HepG2 (cell line): ENCODE data around the gene SPC24. TPM values are rescaled to one million over a fixed set of nuclear protein-coding genes. Genes with fewer than 3 reads are reported as not detected.

Source experiments
- ATAC-seq: fragments of 200-7000 bp; cut with Tn5 transposase; 3 replicates; pipeline ENCODE4 v1.9.1; 2020; ENCODE audit warnings: mild to moderate bottlenecking, moderate library complexity
- BruUV-seq: library from RNA; stranded (reverse); fragments of 400-500 nt; replicated peaks from 2 replicates; lab custom pipeline; 2021; lab: Mats Ljungman, UMichigan
- CTCF ChIA-PET: fragments of 300-600 bp; formaldehyde crosslinking; extraction: SDS; loops from one replicate; lab custom pipeline; 2021; ENCODE audit warnings: low total read pairs, inconsistent platforms, low intra/inter-chr PET ratio; lab: Yijun Ruan, JAX
- POLR2A ChIA-PET: fragments of 350-600 bp; sonication (Branson Sonifier 250); formaldehyde crosslinking; loops from one replicate; lab custom pipeline; 2020; ENCODE audit warnings: antibody characterized with exemption, inconsistent platforms; lab: Yijun Ruan, JAX
- DNase-seq: peaks from one replicate; pipeline ENCODE4 v3.0.0-alpha.2; 2015; ENCODE audit warnings: low spot score
- FAIRE-seq: peaks from 3 replicates; lab custom pipeline; 2011; peaks lifted over from hg19 to GRCh38; lab: Jason Lieb, UNC
- H2AFZ ChIP-seq: one replicate; pipeline ENCODE4 v1.6.1; 2011; ENCODE audit warnings: low read length, inconsistent platforms
- H3K27ac ChIP-seq: fragments of 300-600 bp; 3 replicates; pipeline ENCODE4 v1.8.0; 2011; ENCODE audit warnings: mixed run types, mild to moderate bottlenecking, mixed read lengths, low read length, inconsistent platforms; ENCODE audit not compliant: insufficient read depth; ENCODE audit errors: extremely low read length
- H3K27me3 ChIP-seq, 2 experiments: fragments of 200-600 bp in 1 of 2; 2 replicates in 1 of 2; 3 replicates in 1 of 2; pipeline versions ENCODE4 v1.6.0 to v1.8.0; 2011; ENCODE audit warnings: low read length in 2 of 2, mild to moderate bottlenecking in 2 of 2, moderate library complexity in 2 of 2, inconsistent platforms in 1 of 2; ENCODE audit not compliant: insufficient read depth in 2 of 2, control insufficient read depth in 1 of 2
- H3K36me3 ChIP-seq, 2 experiments: fragments of 200-600 bp in 1 of 2; replicated peaks in 1 of 2; 2 replicates in 1 of 2; 3 replicates in 1 of 2; pipeline versions ENCODE4 v1.5.1 to v1.8.0; 2011; ENCODE audit warnings: low read length in 2 of 2, inconsistent platforms in 1 of 2; ENCODE audit not compliant: insufficient read depth in 2 of 2, control insufficient read depth in 1 of 2
- H3K4me1 ChIP-seq: 2 replicates; pipeline ENCODE4 v1.5.1; 2012; ENCODE audit warnings: low read length, inconsistent platforms; ENCODE audit not compliant: insufficient read depth
- H3K4me2 ChIP-seq: 2 replicates; pipeline ENCODE4 v1.6.0; 2011; ENCODE audit warnings: low read depth, low read length, inconsistent platforms
- H3K4me3 ChIP-seq, 3 experiments: fragments of 200-600 bp in 1 of 3; sonication (generic), shearing (Covaris generic) in 1 of 3; replicated peaks in 1 of 3; 2 replicates each; pipeline ENCODE4 v1.5.1; 2011 to 2016; ENCODE audit warnings: low read length in 3 of 3, inconsistent platforms in 2 of 3, low read depth in 2 of 3, mild to moderate bottlenecking in 2 of 3, control low read depth in 1 of 3, mixed read lengths in 1 of 3; ENCODE audit not compliant: insufficient read depth in 1 of 3
- H3K79me2 ChIP-seq: one replicate; pipeline ENCODE4 v1.6.1; 2011; ENCODE audit warnings: low read length, inconsistent platforms; ENCODE audit not compliant: insufficient read depth
- H3K9ac ChIP-seq: 2 replicates; pipeline ENCODE4 v1.6.0; 2011; ENCODE audit warnings: mild to moderate bottlenecking, low read depth, low read length, inconsistent platforms; ENCODE audit not compliant: insufficient read depth
- H3K9me3 ChIP-seq: 2 replicates; pipeline ENCODE4 v1.5.1; 2012; ENCODE audit warnings: mild to moderate bottlenecking, low read length
- H4K20me1 ChIP-seq: 2 replicates; pipeline ENCODE4 v1.6.0; 2011; ENCODE audit warnings: inconsistent platforms, mild to moderate bottlenecking, low read length, moderate library complexity; ENCODE audit not compliant: insufficient read depth
- RBFOX2 ChIP-seq: fragments of 200-400 bp; formaldehyde crosslinking; IDR thresholded peaks from 2 replicates; pipeline ENCODE4 v1.6.1; 2017; ENCODE audit warnings: low read depth, mild to moderate bottlenecking, low read length
- SRSF9 ChIP-seq: fragments of 200-400 bp; formaldehyde crosslinking; IDR thresholded peaks from 2 replicates; pipeline ENCODE4 v1.6.1; 2018; ENCODE audit warnings: borderline replicate concordance, mild to moderate bottlenecking, low read depth, low read length; ENCODE audit not compliant: insufficient read depth, poor library complexity, severe bottlenecking
- TGIF2 ChIP-seq: IDR thresholded peaks from 2 replicates; pipeline ENCODE4 v1.6.1; 2016; ENCODE audit warnings: control low read depth, missing compliant biosample characterization
- ZBTB21 ChIP-seq: sonication (generic); formaldehyde crosslinking; IDR thresholded peaks from 2 replicates; pipeline ENCODE4 v1.4.0; 2020; ENCODE audit warnings: missing genetic modification reagents
- ZNF136 ChIP-seq: sonication (generic); formaldehyde crosslinking; IDR thresholded peaks from 2 replicates; pipeline ENCODE4 v1.8.1; 2022; ENCODE audit warnings: low read depth, mild to moderate bottlenecking, moderate library complexity, missing genetic modification reagents
- ZNF770 ChIP-seq: sonication (generic); formaldehyde crosslinking; IDR thresholded peaks from 2 replicates; pipeline ENCODE4 v1.5.0; 2020; ENCODE audit warnings: mild to moderate bottlenecking, missing genetic modification reagents
- WGBS: methylation state at CpG from one replicate; pipeline ENCODE4 v1.1.6; 2017; ENCODE audit warnings: low lambda C conversion rate; 5-methylcytosine and 5-hydroxymethylcytosine counted together
- in situ Hi-C: cut with HindIII; loops from 2 replicates; pipeline ENCODE4 v1.10.0; 2017; ENCODE audit warnings: low pct_unique_long_range_greater_than_20kb; ENCODE audit not compliant: extremely low pct_ligation_motif_present
- intact Hi-C: fragments of 100-400 bp; cut with micrococcal nuclease; formaldehyde crosslinking; loops from one replicate; pipeline ENCODE4 v1.10.0; 2022; ENCODE audit not compliant: unreplicated experiment
- polyA plus RNA-seq, 8 experiments: library from polyadenylated mRNA; depleted of rRNA in 3 of 8; stranded (reverse) in 7 of 8; unstranded in 1 of 8; fragments of >200 nt; fragmentation: Illumina TruSeq in 4 of 8; extraction: Trizol in 4 of 8; gene quantifications; 2 replicates each; pipeline versions ENCODE4 v1.2.1 to v1.2.3, GENCODE V29; 2011 to 2016; ENCODE audit warnings: low read depth in 4 of 8, missing spikeins in 1 of 8, mixed read lengths in 1 of 8; ENCODE audit not compliant: insufficient read depth in 1 of 8
- total RNA-seq, 5 experiments: library from RNA; depleted of rRNA; stranded (reverse); fragments of >200 nt; fragmentation: Illumina TruSeq; extraction: Trizol; gene quantifications; 2 replicates each; pipeline ENCODE4 v1.2.3, GENCODE V29; 2016; ENCODE audit warnings: low read depth in 1 of 5

Gene SPC24
- total and polyA plus RNA-seq, 2 of the 13 experiments (the other 11 are each of a cell fraction or from before 2014, with no cell fraction given) = 10.0 to 46.2 TPM

GRCh38 chr19:11098861-11099260 lies 56.7 kb downstream of the SPC24 start:
- Histone ChIP-seq H3K4me2 (no peak overlapping the region), H4K20me1 (peaks cover 89% of the 10 kb centered on the region), H2AFZ (no peak overlapping the region)
- TF ChIP-seq SRSF9 (no peak), TGIF2 (CRISPR knock-in tag) (no peak), ZNF136 (CRISPR knock-in tag) (no peak), RBFOX2 (peak; percentile 54; the same call in 1 of the 2 replicates)
- TF ChIP-seq, all 625 proteins: peak for 1
- WGBS = 97% methylated on average over 3 of the region's 3 CpGs
- no peak for FAIRE-seq
- Histone ChIP-seq H3K36me3 (peaks cover 23 to 65% of the 10 kb centered on the region in 2 experiments), H3K4me3 (no peak overlapping the region), H3K79me2 (peaks cover 66% of the 10 kb centered on the region), H3K4me1 (peaks cover 34% of the 10 kb centered on the region), H3K27ac (no peak overlapping the region), H3K27me3 (no peaks in the 10 kb centered on the region; a peak in 1 of 5 replicates), H3K9me3 (no peaks in the 10 kb centered on the region), H3K9ac (no peak overlapping the region)
- POLR2A ChIA-PET = no interaction called here
- DNase-seq = no peak
- in situ Hi-C loops = no loop called here
- intact Hi-C loops = no loop called here
- ATAC-seq = no peak
- no TSS peak for BruUV-seq
- CTCF ChIA-PET = no interaction called here

DNA sequence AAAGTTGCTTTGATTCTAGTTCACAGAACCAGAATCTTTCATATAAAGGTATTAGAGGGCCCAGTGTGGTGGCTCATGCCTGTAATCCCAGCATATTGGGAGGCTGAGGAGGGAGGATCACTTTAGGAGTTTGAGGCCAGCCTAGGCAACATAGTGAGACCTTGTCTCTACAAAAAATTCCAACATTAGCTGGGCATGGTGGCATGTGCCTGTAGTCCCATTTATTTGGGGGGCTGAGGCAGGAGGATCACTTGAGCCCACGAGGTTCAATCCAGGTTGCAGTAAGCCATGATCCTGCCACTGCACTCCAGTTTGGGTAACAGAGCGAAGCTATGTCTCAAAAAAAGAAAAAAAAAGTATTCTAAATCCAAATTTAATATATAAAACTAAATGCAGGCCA lies 57.3 kb downstream of the SPC24 start:
- WGBS = 97% methylated on average over 2 of the region's 2 CpGs
- Histone ChIP-seq H3K9ac (no peak overlapping the region), H3K4me2 (no peak overlapping the region), H2AFZ (no peak overlapping the region), H3K4me1 (peaks cover 40% of the 10 kb centered on the region), H3K36me3 (peaks cover 25 to 65% of the 10 kb centered on the region in 2 experiments), H3K9me3 (no peaks in the 10 kb centered on the region), H4K20me1 (peaks cover 90% of the 10 kb centered on the region), H3K79me2 (peaks cover 72% of the 10 kb centered on the region), H3K27me3 (no peaks in the 10 kb centered on the region; a peak in 1 of 5 replicates), H3K27ac (no peak overlapping the region), H3K4me3 (no peak overlapping the region)
- DNase-seq (no peak), FAIRE-seq (no peak), ATAC-seq (no peak)
- intact Hi-C loops = no loop called here
- POLR2A ChIA-PET = no interaction called here
- CTCF ChIA-PET = no interaction called here
- BruUV-seq = no TSS peak
- TF ChIP-seq ZNF770 (CRISPR knock-in tag) (peak; percentile 61), ZBTB21 (no peak)
- in situ Hi-C loops = no loop called here
